T-helper 1 cell treated with Interleukin-12 subunit alpha and Interleukin-12 subunit beta and Interleukin-4 antibody, amounts not matched to agents 30 ng/mL and 1 ng/mL, for 36 hours (primary cell): Measurements from ENCODE around the gene EFL1. TPM values are rescaled to one million over a fixed set of nuclear protein-coding genes. Genes with fewer than 3 reads are reported as not detected.
"Not testable (repeated sequence)": the region's sequence is repeated elsewhere in the genome, so short reads cannot be mapped to it uniquely, and the experiment has no call there.

Source experiments
- intact Hi-C: fragments of 100-400 bp; cut with micrococcal nuclease; formaldehyde crosslinking; loops from one replicate; pipeline ENCODE4 v1.15.1; 2024
- total RNA-seq: library from RNA; stranded (reverse); gene quantifications from 2 replicates; pipeline ENCODE4 v1.2.3, GENCODE V29; 2022

Gene EFL1
- total RNA-seq, 1 donor from 2014 or later: 25.9 TPM

DNA sequence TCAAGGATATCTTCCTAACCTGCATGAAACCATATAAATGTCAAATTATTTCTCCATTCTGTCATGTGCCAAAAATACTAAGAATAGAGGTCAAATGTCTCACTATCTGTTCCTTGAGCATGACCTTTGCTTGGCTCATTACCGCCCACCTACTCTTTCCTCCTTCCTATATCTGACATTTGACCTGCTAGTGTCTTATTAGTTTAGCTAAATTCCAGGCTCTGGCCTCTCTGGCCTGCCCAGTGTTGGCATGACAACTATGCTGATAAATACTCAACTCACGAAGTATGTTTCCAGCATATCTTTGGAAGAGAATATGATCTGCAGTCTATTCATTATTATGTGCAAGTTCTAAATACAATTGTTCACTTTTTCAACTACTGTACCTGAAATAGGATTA lies 58.0 kb downstream of the EFL1 start:
- intact Hi-C loops: not testable (repeated sequence)

DNA sequence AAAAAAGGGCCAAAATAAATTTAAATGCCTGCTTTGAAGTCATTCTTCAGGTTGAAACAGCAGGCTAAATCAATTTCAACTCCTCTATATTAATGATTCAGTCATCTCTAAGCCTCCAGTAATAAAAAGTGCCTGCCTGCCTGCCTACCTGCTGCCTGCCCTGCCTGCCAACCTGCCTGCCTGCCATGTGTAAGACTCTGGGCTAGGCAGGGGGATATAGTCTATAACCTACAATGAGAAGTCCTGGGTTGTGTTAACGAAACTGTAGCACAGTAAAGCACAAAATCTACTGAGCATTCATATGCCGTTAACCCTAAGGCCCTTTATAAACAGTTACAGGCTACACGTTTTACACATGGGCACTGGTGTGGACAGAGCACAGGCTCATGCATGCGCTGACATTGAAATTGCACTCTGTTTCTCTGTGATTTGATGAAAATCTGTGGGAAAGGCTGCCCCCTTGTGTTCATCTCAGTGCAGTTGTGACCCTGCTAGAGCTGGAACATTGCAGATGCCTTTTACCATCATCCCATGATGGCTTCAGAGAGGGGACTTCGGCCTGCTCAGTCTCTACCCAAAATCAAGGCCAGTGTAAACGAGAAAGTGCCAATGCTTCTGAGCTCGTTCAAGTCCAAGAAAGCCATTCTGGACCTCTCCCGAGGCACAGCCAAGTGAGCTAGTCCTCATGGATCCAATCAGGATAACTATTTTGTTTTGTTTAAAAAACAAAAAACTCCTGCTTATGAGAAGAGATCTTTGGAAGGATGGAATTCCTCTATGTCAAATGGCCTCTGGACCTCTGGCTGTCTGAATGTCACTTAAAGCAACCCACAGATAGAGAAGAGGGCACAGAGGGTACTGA lies 64.6 kb downstream of the EFL1 start:
- intact Hi-C loops: loop anchor here (1.0 to 5.0 kb wide), 4 partner anchors 90 to 788 kb away; partner anchors contain the start of gene MEX3B

DNA sequence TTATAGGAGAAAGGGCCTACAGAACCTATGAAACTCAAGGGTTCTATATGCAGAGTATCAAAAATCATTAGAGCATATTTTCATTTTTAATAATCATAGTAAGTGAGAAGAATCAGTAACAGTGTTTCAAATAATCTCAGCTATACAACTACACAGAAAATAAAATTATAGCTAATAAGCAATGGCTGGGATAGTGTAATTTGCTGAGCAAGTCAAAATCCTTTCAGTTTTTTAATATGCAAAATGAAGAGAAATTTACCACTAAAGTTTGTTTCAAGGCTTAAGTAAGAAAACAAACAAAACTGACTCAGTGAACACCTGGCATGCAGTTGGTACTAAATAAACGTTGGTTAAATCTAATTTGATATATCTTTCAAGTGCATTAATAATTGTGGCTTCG lies 66.2 kb downstream of the EFL1 start:
- intact Hi-C loops: loop anchor here (5.0 kb wide), 1 partner anchor 149 kb away; the partner anchor contains the start of gene MEX3B

DNA sequence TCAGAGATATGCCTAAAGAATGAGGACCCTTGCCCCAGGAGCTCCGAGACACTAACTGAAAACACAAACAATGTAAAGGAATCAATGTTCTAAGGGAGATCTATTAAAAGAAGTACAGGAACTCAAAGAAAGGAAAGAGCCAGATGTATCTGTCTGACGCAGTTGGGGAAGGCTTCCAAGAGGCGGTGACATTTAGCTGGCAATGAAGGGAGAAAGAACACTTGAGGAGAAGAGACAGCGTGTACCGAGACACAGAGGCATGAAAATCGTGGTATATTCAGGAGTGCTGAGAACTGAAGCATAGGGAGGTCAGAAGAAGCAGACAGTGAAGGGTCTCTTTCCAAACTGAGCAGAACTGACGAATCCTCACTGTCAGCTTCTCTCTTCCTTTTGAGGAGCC lies 66.7 kb downstream of the EFL1 start:
- intact Hi-C loops: loop anchor here (5.0 kb wide), 1 partner anchor 149 kb away; the partner anchor contains the start of gene MEX3B

DNA sequence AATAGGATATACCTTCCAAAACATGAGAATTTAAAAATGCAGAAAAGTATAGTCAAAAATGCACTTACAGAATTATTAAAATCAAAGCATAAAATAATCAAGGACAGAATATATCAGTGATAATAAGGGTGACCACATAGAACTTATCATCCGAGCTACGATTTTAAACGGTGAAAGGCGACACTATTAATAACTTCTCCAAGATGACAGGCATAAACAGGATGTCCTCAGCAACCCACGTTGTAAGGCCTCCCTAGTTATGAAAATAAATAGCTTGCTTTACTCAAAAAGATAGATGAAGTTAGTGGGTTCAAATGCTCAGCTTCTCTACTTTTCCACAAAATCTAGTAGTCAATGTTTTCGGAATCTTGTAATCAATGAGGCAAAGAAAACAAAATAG lies 68.0 kb downstream of the EFL1 start:
- intact Hi-C loops: not testable (repeated sequence)

DNA sequence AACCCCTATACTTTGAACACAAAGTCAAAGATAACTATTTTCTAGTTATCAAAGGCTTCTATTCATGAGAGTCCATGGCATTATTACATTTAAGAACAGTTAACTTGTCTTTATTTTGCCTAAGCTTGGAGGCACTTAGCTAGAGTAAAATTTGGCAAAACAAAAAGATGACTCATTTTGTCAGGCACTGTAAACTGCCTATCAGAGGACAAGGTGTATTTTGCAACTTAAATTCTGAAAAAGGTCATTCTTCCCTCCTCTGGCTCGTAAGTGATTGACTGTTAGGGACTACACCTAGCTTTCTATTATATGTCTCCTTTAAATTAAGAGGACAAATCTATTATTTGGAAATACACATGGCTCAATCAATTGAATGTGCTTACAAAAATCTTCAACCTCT lies 69.1 kb downstream of the EFL1 start:
- intact Hi-C loops: not testable (repeated sequence)

DNA sequence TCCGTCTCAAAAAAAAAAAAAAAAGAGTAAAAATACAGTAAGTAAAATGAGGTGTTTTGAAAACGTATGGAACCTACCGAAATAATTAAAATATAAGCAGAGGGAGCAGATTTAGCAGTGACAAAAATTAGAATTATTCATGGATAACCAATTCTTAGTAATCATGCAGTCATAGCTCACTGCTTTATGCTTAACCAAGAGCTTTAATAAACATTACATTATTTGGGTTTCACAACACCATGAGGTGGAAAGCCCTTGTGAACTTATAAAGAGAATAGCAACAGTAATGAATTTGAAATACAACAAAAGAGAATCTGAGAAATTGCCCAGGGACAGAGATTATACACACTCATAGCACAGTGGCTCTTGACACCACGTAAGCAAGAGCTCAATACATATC lies 70.1 kb downstream of the EFL1 start:
- intact Hi-C loops: not testable (repeated sequence)

DNA sequence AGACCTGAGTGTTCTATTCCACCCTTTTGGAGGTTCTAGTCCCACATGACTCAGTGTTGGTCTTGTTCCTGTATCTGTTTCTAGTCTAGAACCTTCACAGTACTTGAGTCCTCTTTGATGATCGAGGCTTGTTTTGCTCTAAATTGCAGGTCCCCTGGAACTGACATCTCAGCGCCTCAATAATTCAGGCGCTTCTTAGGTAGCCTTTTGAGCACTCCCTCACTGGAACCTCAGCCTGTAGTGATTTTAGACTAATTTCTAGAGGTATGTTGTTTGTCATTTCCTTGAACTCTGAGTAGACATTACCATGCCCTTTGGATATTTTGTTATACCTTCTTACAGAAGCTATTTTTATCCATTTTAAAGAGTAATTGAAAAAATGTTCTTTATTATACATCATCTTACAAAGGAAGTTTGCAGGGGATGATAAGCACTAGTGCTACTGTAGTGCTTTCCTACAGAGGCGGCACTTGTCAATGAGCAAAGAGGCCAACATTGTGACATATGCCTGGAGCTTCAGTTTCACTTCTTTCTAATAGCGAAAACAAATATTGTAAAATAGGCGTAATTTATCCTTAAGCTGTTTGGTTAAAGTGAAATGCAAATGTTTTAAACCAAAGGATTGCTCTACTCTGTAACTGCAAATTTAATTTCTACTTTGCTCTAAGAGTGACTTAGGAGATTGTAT lies 75.7 kb downstream of the EFL1 start:
- intact Hi-C loops: no loop called here

DNA sequence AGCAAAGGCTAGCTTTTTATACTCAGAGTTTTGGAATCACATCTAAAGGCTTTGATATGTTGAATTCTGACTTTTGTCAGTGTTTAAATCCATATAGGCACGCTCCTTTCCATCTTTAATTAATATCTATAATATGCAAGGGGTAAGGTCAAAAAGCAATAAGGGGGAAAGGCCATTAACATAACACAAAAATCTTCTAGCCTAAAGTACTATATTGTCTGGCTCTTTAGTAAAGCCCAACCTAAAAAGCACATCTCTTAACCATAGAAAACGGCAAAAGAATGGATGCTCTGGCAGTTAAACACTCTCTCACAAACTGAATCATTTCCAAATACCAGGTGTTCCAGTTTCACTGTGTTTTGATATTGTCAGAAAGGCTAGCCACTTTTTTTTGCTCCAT lies 76.4 kb downstream of the EFL1 start:
- intact Hi-C loops: no loop called here

DNA sequence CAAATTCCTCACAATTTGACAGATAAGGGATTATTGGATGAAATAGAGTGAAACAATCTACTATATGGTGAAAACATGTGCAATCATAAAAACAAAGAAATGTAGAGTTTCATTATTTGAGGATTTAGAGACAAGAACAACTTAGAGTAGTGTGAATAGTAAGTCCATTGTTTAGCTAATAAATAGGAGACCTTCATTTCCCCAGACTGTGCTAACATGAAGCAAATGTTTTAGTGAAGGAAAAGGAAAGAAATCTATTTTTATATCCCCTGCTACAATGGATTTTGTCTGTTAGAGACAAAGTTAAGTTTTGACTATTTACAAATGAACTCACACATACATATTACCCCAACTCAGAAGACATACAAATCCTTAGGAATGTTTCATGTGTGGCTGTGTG lies 77.8 kb downstream of the EFL1 start:
- intact Hi-C loops: no loop called here

DNA sequence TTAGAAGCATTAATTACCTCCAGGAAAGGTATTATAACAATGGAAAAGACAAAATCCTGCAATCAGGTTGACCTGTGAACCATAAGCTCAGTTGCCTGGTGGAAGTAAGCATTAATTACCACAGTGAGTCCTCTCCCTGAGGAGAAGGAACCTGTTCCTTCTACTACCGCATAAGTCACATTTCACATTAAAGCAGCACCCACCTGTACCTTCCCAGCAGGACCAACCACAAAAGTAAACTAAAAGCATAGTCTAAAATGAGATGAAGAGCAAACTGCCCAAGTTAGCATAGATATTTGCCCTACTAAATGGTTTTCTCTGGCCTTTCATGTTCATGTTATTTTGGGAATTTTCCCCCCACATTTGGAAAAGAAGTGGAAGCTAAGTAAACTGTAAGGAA lies 78.2 kb downstream of the EFL1 start:
- intact Hi-C loops: no loop called here

DNA sequence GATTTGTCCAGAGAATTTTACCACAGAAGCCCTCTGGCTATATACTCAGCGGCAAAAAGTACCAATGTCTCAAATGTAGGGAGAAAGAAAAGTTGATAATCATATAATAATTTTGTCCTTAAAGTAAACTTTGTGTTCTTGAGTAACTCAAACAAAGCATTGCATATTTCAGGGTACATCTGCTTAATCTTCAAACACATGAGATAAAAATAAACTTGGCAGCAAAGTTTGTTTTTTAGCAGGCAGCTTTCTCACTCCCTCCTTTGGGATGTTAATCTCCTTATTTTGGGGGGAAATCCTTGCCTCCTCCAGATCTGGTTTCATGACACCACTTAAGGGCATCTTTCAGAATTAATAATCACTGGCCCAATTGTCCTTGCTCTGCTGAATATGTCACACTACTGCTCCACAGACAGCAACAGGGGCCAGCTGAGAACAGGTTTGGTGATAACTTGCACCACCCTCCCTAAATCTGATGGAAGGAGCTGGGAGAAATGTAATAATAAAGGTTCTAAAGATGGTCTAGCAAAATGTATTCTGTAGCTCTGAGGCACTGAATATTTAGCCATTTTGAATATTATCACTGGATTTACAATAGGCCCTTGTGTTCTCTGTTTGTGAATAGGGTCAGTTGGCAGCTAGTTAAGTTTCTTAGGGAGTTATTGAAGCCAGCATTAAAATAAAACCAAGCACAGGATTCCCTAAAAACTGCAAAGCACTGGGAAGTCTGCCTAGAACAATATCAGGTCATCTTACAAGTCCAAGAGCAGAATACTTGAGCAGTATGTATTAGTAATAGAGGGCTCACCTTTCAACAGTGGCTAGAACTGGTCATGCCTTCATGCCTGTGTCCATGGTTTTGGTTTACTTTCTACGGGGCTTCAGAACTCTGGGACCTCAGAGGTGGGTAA lies 79.2 kb downstream of the EFL1 start:
- intact Hi-C loops: no loop called here

DNA sequence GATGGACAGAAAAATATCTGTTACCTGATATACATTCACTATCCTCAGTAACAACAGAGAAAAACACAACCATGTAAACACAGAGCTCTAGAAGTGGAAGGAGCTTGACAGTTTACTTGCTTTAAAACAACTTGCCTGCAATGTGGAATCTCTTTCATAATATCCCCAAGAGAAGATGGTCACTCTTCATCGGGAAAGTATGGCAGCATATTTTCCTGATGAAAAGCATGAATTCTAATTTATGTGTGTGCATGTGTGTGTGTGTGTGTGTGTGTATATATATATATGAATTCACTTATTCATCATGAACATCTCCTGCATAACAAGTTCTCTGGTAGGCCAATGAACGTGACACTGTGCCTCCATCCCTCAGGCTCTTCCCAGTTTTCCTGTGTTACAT lies 81.2 kb downstream of the EFL1 start:
- intact Hi-C loops: no loop called here

DNA sequence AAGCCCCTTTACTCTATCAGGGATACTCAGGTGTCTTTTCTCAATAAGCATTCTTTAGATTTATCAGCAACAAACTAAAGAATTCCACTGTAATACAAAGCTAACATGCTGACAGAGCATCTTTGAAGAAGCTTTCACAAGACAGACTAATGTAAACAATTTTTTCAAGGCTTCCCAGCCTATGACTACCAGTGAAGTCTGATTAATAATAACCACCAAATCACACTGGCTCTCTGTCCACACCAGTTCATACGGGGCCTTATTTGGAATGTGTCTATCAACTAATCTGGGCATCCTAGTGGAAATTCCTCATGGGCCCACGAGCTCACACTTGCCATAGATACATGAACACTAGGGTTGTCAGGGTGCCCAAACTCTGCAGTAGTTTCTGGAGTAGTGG lies 84.5 kb downstream of the EFL1 start:
- intact Hi-C loops: no loop called here

DNA sequence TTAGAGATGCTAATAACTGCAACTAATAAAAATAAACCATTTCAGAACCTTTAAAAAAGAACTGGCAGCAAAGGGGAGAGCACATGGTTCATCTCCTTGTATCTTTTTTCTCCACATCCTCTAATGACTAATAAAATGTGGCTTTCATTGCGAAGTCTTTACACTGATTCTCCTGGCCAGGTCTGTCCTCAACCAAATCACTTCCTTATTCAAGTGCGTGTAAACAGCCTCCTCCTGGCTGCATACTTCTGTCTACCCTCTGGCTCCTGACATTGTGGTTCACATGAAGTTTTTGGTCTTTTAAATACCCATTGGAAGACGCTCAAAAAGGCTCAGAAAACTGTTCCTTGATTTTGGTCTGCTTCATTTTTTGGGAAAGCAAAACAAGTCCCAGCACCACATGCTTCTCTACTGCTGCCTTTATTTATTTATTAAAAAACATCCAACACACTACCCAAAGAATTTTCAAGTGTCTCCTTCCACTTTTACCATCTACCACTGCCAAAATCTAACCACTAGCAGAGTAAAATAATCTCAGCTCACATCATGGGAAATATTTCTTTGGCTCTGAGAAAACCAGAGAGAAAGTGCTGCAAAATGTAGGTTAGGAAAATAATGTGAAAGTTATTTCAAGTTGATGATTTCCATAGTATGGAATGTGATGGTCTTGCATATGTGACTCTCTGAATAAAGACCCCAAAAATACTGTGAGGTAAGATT lies 85.1 kb downstream of the EFL1 start:
- intact Hi-C loops: no loop called here

DNA sequence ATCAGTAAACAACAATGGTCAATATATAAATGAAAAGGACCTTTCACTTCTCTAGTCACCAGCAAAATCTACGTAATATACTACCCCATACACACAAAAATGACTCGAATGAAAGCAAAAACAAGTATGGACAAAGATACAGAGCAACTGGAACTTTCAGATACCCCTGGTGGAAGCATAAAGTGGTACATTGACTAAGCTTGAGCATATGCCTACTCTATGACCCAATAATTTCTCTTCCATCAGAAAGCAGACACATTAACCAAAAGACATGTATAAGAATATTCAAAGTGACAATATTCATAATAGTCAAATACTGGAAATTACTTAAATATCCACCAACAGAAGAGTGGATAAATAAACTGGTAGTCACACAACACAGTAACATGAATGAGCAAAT lies 86.0 kb downstream of the EFL1 start:
- intact Hi-C loops: no loop called here

DNA sequence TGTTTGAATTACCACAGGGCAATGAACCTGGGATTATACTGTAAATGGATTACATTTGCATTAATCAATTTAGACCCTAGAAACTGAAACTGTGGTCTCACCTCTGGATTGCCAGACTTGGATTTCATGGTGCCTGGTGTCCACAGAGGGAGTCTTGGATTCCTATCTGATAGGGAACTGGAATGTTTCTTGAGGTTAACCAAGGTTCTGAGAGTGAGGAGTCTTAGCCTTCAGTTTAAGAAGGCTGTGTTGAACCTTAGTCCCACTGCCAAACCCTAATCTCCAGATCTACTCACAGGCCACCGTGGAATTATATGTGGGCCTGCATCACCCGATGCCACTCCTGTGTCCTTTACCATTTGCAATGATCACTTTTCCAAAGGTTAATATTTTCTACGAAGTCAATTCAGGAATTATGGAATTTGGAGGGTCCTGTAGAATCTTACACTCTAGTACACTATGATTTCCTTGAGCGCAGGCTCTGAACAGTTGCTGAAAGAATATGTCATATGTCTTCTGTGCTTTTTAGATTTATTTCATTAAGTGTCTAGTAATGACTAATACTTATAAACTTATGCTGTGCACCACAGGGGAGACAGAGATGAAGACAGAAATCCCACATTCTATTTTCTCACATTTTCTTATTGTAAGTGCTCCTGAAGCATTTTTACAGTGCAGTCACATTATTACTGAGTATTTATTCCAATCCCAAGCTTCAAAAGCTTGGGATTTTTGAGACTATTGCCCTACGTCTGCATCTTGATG lies 87.9 kb downstream of the EFL1 start:
- intact Hi-C loops: no loop called here

DNA sequence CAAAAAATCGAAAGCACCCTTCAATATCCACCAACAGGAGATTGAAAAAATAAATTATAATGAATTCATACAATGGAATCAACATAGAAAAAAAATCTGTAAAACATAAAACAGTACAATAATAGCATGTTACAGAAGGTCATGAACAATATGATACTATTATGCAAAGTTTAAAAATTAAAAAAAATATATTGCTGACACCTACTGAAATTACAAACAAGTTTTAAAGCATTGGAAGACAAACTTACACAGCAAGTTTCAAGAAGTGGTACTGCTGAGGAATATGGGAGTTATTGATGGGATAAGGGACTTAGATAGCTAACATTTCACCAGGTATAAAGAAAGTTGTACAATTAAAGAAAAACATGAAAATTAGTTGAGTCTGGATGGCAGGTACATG lies 89.4 kb downstream of the EFL1 start:
- intact Hi-C loops: no loop called here

DNA sequence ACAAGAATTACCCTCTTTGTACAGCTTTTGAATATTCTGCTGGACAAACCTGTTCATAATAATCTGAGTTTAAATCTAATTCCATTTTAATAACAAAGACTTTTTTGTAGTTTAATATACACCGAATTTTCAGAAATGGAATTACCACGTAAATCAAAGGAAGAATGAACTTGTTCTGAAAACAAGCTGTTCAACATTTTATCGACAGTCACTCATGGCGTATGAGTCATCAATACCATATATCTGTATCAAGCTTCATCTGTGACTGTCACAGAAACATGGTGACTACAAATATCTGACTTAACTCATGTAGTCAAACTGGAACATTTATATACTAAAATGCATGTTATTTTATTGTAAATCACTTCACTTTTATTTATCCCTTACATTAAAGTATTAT lies 90.0 kb downstream of the EFL1 start:
- intact Hi-C loops: no loop called here

DNA sequence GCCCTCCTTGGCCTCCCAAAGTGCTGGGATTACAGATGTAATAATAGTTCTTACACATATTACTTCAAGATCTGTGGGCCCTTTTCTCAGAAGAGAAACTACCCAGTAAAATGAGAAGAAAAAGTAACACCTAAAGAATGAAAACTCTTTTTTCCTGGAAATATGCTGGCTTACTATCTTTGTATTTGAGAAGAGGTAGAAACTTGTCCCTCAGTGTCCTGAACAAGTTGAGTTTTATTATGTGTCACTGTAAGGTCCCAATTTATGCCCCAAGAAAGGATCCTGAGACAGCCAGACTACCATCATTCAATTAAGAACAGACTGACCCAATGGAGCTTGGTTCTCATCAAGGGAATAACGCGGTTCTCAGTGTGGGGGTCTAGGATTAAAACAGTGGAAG lies 93.8 kb downstream of the EFL1 start:
- intact Hi-C loops: no loop called here
